ENCODE measurements around the gene TCF3.

TCF3 gene

GRCh38 chr19:1584500-1585242 lies 67.7 kb downstream of the TCF3 start:
- H3K27me3 Mint-ChIP-seq (ENCODE audit: low read depth): no peaks in the 10 kb centered on the region
- no peak overlapping the region for H3K4me3 Mint-ChIP-seq
- no peak overlapping the region for H3K27ac Mint-ChIP-seq
- H3K9me3 Mint-ChIP-seq: no peaks in the 10 kb centered on the region
- H3K36me3 Mint-ChIP-seq (ENCODE audit: low read depth): peaks cover 8% of the 10 kb centered on the region
- H3K4me1 Mint-ChIP-seq (ENCODE audit: low read depth): peaks cover 1% of the 10 kb centered on the region

GRCh38 chr19:1582201-1582600 lies 70.2 kb downstream of the TCF3 start:
- no peak overlapping the region for H3K4me3 Mint-ChIP-seq
- no peaks in the 10 kb centered on the region for H3K4me1 Mint-ChIP-seq (ENCODE audit: low read depth)
- peaks cover 8% of the 10 kb centered on the region for H3K36me3 Mint-ChIP-seq (ENCODE audit: low read depth)
- H3K27ac Mint-ChIP-seq: no peak overlapping the region
- H3K27me3 Mint-ChIP-seq (ENCODE audit: low read depth): no peaks in the 10 kb centered on the region
- H3K9me3 Mint-ChIP-seq: no peaks in the 10 kb centered on the region

GRCh38 chr19:1580957-1581356 lies 71.5 kb downstream of the TCF3 start:
- H3K4me1 Mint-ChIP-seq (ENCODE audit: low read depth): no peaks in the 10 kb centered on the region
- H3K4me3 Mint-ChIP-seq: no peak overlapping the region
- no peaks in the 10 kb centered on the region for H3K27me3 Mint-ChIP-seq (ENCODE audit: low read depth)
- no peak overlapping the region for H3K27ac Mint-ChIP-seq
- H3K9me3 Mint-ChIP-seq: no peaks in the 10 kb centered on the region
- H3K36me3 Mint-ChIP-seq (ENCODE audit: low read depth): peaks cover 9% of the 10 kb centered on the region

GRCh38 chr19:1580382-1580781 lies 72.0 kb downstream of the TCF3 start:
- H3K9me3 Mint-ChIP-seq: no peaks in the 10 kb centered on the region
- H3K36me3 Mint-ChIP-seq (ENCODE audit: low read depth): peaks cover 11% of the 10 kb centered on the region
- H3K27ac Mint-ChIP-seq: no peak overlapping the region
- H3K27me3 Mint-ChIP-seq (ENCODE audit: low read depth): no peaks in the 10 kb centered on the region
- H3K4me3 Mint-ChIP-seq: no peak overlapping the region
- no peaks in the 10 kb centered on the region for H3K4me1 Mint-ChIP-seq (ENCODE audit: low read depth)

GRCh38 chr19:1579222-1579621 lies 73.2 kb downstream of the TCF3 start:
- peaks cover 8% of the 10 kb centered on the region for H3K36me3 Mint-ChIP-seq (ENCODE audit: low read depth)
- no peaks in the 10 kb centered on the region for H3K4me1 Mint-ChIP-seq (ENCODE audit: low read depth)
- no peak overlapping the region for H3K4me3 Mint-ChIP-seq
- H3K27me3 Mint-ChIP-seq (ENCODE audit: low read depth): no peaks in the 10 kb centered on the region
- H3K27ac Mint-ChIP-seq: no peak overlapping the region
- H3K9me3 Mint-ChIP-seq: no peaks in the 10 kb centered on the region

GRCh38 chr19:1577929-1578618 lies 74.3 kb downstream of the TCF3 start:
- H3K27ac Mint-ChIP-seq: no peak overlapping the region
- no peaks in the 10 kb centered on the region for H3K27me3 Mint-ChIP-seq (ENCODE audit: low read depth)
- H3K36me3 Mint-ChIP-seq (ENCODE audit: low read depth): peaks cover 8% of the 10 kb centered on the region
- H3K4me1 Mint-ChIP-seq (ENCODE audit: low read depth): no peaks in the 10 kb centered on the region
- H3K9me3 Mint-ChIP-seq: no peaks in the 10 kb centered on the region
- no peak overlapping the region for H3K4me3 Mint-ChIP-seq

- Mint-ChIP-seq H3K4me3 (no peak overlapping the region), H3K9me3 (no peaks in the 10 kb centered on the region), H3K4me1 (ENCODE audit: low read depth) (no peaks in the 10 kb centered on the region), H3K36me3 (ENCODE audit: low read depth) (peaks cover 8% of the 10 kb centered on the region), H3K27me3 (ENCODE audit: low read depth) (no peaks in the 10 kb centered on the region), H3K27ac (no peak overlapping the region)
Observed at GRCh38 chr19:1577090-1577928, 75.1 kb downstream of the TCF3 start.

GRCh38 chr19:1576242-1577089 lies 75.9 kb downstream of the TCF3 start:
- H3K27me3 Mint-ChIP-seq (ENCODE audit: low read depth): no peaks in the 10 kb centered on the region
- no peaks in the 10 kb centered on the region for H3K4me1 Mint-ChIP-seq (ENCODE audit: low read depth)
- H3K36me3 Mint-ChIP-seq (ENCODE audit: low read depth): peaks cover 8% of the 10 kb centered on the region
- H3K27ac Mint-ChIP-seq: no peak overlapping the region
- H3K4me3 Mint-ChIP-seq: no peak overlapping the region
- no peaks in the 10 kb centered on the region for H3K9me3 Mint-ChIP-seq

- H3K4me3 Mint-ChIP-seq: no peak overlapping the region
- H3K4me1 Mint-ChIP-seq (ENCODE audit: low read depth): no peaks in the 10 kb centered on the region
- H3K9me3 Mint-ChIP-seq: no peaks in the 10 kb centered on the region
- peaks cover under 1% of the 10 kb centered on the region for H3K27me3 Mint-ChIP-seq (ENCODE audit: low read depth)
- no peak overlapping the region for H3K27ac Mint-ChIP-seq
- H3K36me3 Mint-ChIP-seq (ENCODE audit: low read depth): peaks cover 6% of the 10 kb centered on the region
Observed at GRCh38 chr19:1575323-1576241, 76.8 kb downstream of the TCF3 start.

GRCh38 chr19:1574354-1575136 lies 77.9 kb downstream of the TCF3 start:
- Mint-ChIP-seq H3K27ac (no peak overlapping the region), H3K27me3 (ENCODE audit: low read depth) (peaks cover 11% of the 10 kb centered on the region)

GRCh38 chr19:1572795-1573194 lies 79.6 kb downstream of the TCF3 start:
- Mint-ChIP-seq H3K9me3 (no peaks in the 10 kb centered on the region), H3K36me3 (ENCODE audit: low read depth) (peaks cover 3% of the 10 kb centered on the region), H3K4me1 (ENCODE audit: low read depth) (peaks cover 1% of the 10 kb centered on the region), H3K4me3 (no peak overlapping the region), H3K27ac (no peak overlapping the region), H3K27me3 (ENCODE audit: low read depth) (peaks cover 13% of the 10 kb centered on the region)

More at GRCh38 chr19:1574354-1575136, 77.9 kb downstream of the TCF3 start:
- Mint-ChIP-seq H3K4me1 (ENCODE audit: low read depth) (peaks cover 1% of the 10 kb centered on the region), H3K4me3 (no peak overlapping the region), H3K36me3 (ENCODE audit: low read depth) (peaks cover 4% of the 10 kb centered on the region), H3K9me3 (no peaks in the 10 kb centered on the region)

GRCh38 chr19:1571358-1571757 lies 81.1 kb downstream of the TCF3 start:
- Mint-ChIP-seq H3K27ac (no peak overlapping the region), H3K9me3 (no peaks in the 10 kb centered on the region), H3K4me3 (no peak overlapping the region), H3K27me3 (ENCODE audit: low read depth) (peaks cover 13% of the 10 kb centered on the region), H3K36me3 (ENCODE audit: low read depth) (peaks cover 3% of the 10 kb centered on the region), H3K4me1 (ENCODE audit: low read depth) (peaks cover 1% of the 10 kb centered on the region)

GRCh38 chr19:1570836-1571235 lies 81.6 kb downstream of the TCF3 start:
- H3K4me3 Mint-ChIP-seq: no peak overlapping the region
- H3K27ac Mint-ChIP-seq: no peak overlapping the region
- peaks cover 1% of the 10 kb centered on the region for H3K36me3 Mint-ChIP-seq (ENCODE audit: low read depth)
- H3K27me3 Mint-ChIP-seq (ENCODE audit: low read depth): peaks cover 13% of the 10 kb centered on the region
- no peaks in the 10 kb centered on the region for H3K9me3 Mint-ChIP-seq
- peaks cover 1% of the 10 kb centered on the region for H3K4me1 Mint-ChIP-seq (ENCODE audit: low read depth)

Measured in T-helper 1 cell treated with Interleukin-12 subunit alpha and Interleukin-12 subunit beta and Interleukin-4 antibody, amounts not matched to agents 30 μg/mL and 1 μg/mL, for 36 hours (primary cell).